WTC11 (cell line): Measurements from ENCODE around the gene TLR4.

Experiments
- MAX ChIP-seq: sonication (generic); formaldehyde crosslinking; IDR thresholded peaks from 2 replicates; pipeline ENCODE4 v1.8.0; 2022; ENCODE audit warnings: mild to moderate bottlenecking, missing genetic modification reagents
- MYBL2 ChIP-seq: sonication (generic); formaldehyde crosslinking; IDR thresholded peaks from 2 replicates; pipeline ENCODE4 v1.8.1; 2023; ENCODE audit warnings: mild to moderate bottlenecking, moderate library complexity, missing genetic modification reagents
- PRDM15 ChIP-seq: sonication (generic); formaldehyde crosslinking; IDR thresholded peaks from 2 replicates; pipeline ENCODE4 v1.8.0; 2022; ENCODE audit warnings: missing genetic modification reagents
- PREB ChIP-seq: sonication (generic); formaldehyde crosslinking; IDR thresholded peaks from 2 replicates; pipeline ENCODE4 v1.8.1; 2022; ENCODE audit warnings: mild to moderate bottlenecking, missing genetic modification reagents, moderate library complexity, borderline replicate concordance
- SMAD4 ChIP-seq: sonication (generic); formaldehyde crosslinking; IDR thresholded peaks from 2 replicates; pipeline ENCODE4 v1.8.0; 2022; ENCODE audit warnings: mild to moderate bottlenecking, missing genetic modification reagents
- ZBTB21 ChIP-seq: sonication (generic); formaldehyde crosslinking; IDR thresholded peaks from 2 replicates; pipeline ENCODE4 v1.8.1; 2023; ENCODE audit warnings: mild to moderate bottlenecking, missing genetic modification reagents, borderline replicate concordance
- ZNF263 ChIP-seq: sonication (generic); formaldehyde crosslinking; IDR thresholded peaks from 2 replicates; pipeline ENCODE4 v1.8.1; 2022; ENCODE audit warnings: low read depth, mild to moderate bottlenecking, moderate library complexity, missing genetic modification reagents
- ZNF416 ChIP-seq: fragments of 250-450 bp; sonication (Bioruptor Pico); IDR thresholded peaks from 2 replicates; pipeline ENCODE4 v1.9.0; 2021; ENCODE audit warnings: mild to moderate bottlenecking, inconsistent platforms
- TF ChIP-seq, protein P1 (sequence below): fragments of 200-600 bp; IDR thresholded peaks from 2 replicates; pipeline ENCODE4 v1.8.0; 2022; ENCODE audit warnings: antibody characterized with exemption
- TF ChIP-seq, protein P2 (sequence below): fragments of 250-450 bp; sonication (Bioruptor Pico); IDR thresholded peaks from 2 replicates; pipeline ENCODE4 v1.9.0; 2021; ENCODE audit warnings: moderate library complexity, mild to moderate bottlenecking, inconsistent platforms, borderline replicate concordance
- TF ChIP-seq, protein P3 (sequence below): fragments of 250-450 bp; sonication (Bioruptor Pico); IDR thresholded peaks from 2 replicates; pipeline ENCODE4 v2.1.2; 2022; ENCODE audit warnings: mild to moderate bottlenecking, moderate library complexity

- TF ChIP-seq, protein P1, sequence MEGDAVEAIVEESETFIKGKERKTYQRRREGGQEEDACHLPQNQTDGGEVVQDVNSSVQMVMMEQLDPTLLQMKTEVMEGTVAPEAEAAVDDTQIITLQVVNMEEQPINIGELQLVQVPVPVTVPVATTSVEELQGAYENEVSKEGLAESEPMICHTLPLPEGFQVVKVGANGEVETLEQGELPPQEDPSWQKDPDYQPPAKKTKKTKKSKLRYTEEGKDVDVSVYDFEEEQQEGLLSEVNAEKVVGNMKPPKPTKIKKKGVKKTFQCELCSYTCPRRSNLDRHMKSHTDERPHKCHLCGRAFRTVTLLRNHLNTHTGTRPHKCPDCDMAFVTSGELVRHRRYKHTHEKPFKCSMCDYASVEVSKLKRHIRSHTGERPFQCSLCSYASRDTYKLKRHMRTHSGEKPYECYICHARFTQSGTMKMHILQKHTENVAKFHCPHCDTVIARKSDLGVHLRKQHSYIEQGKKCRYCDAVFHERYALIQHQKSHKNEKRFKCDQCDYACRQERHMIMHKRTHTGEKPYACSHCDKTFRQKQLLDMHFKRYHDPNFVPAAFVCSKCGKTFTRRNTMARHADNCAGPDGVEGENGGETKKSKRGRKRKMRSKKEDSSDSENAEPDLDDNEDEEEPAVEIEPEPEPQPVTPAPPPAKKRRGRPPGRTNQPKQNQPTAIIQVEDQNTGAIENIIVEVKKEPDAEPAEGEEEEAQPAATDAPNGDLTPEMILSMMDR = no peak
- TF ChIP-seq MAX (CRISPR knock-in tag) = no peak
- TF ChIP-seq SMAD4 (CRISPR knock-in tag) = no peak
- no peak for TF ChIP-seq ZNF263 (CRISPR knock-in tag)
- TF ChIP-seq ZBTB21 = no peak
- TF ChIP-seq, protein P2, sequence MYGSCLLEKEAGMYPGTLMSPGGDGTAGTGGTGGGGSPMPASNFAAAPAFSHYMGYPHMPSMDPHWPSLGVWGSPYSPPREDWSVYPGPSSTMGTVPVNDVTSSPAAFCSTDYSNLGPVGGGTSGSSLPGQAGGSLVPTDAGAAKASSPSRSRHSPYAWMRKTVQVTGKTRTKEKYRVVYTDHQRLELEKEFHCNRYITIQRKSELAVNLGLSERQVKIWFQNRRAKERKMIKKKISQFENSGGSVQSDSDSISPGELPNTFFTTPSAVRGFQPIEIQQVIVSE (CRISPR knock-in tag) = no peak
- TF ChIP-seq MYBL2 (CRISPR knock-in tag) = no peak
- TF ChIP-seq, protein P3, sequence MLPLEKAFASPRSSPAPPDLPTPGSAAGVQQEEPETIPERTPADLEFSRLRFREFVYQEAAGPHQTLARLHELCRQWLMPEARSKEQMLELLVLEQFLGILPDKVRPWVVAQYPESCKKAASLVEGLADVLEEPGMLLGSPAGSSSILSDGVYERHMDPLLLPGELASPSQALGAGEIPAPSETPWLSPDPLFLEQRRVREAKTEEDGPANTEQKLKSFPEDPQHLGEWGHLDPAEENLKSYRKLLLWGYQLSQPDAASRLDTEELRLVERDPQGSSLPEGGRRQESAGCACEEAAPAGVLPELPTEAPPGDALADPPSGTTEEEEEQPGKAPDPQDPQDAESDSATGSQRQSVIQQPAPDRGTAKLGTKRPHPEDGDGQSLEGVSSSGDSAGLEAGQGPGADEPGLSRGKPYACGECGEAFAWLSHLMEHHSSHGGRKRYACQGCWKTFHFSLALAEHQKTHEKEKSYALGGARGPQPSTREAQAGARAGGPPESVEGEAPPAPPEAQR (CRISPR knock-in tag) = no peak
- TF ChIP-seq PRDM15 (CRISPR knock-in tag) = no peak
- no peak for TF ChIP-seq PREB (CRISPR knock-in tag)
- no peak for TF ChIP-seq ZNF416 (CRISPR knock-in tag)
Measured at GRCh38 chr9:117723986-117724625, 19.9 kb downstream of the TLR4 start.
